ENCODE measurements around the gene STING1.
A peak's percentile ranks its signal among the peaks of the same experiment; 100 is the strongest.
"Not testable (repeated sequence)": the region's sequence is repeated elsewhere in the genome, so short reads cannot be mapped to it uniquely, and the experiment has no call there.

STING1 gene

DNA sequence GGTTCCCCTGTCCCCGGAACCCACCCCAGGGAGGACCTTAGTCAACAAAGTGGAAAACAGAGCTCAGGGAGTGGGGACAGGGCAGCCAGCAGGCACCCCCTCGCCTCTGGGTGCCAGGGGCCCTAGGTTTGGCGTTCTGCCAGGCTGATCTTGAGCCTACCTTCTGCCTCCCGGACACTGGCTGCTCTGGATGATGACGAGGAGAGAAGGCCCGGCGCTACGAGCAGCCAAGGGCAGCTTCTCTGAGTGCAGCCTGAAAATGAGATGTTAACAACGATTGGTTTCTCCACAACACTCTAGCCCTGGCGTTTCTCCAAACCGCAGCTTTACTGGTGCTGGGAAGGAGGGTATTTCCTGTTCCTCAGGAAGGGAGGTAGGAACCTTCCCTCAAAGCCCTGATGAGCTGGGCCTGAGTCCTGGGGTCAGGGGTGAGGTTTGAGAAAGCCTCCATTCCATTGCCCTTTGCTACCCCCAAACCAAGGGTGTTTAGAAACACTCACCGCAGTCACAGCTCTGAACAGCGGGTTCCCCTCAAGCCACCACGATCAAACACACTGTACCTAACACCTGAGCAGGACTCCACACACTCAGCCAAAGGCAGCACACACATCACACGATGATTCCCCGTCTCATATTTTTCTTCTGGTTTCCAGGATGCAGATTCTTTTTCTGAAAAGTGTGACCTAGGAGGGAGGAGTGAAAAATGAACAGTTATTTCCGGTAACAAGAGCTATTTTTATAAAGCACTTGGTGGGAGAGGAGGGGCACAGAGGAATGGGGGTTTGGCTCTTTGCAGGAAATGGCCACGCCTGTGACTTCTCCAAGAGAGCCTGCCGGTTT lies at the start of gene STING1:
STING1 (minus strand) TSS at position 709 of the 840 bp plus-strand sequence. CDS start 1,054 bp downstream, outside the sequence.
- peak; percentile 65 for DNase-seq

DNA sequence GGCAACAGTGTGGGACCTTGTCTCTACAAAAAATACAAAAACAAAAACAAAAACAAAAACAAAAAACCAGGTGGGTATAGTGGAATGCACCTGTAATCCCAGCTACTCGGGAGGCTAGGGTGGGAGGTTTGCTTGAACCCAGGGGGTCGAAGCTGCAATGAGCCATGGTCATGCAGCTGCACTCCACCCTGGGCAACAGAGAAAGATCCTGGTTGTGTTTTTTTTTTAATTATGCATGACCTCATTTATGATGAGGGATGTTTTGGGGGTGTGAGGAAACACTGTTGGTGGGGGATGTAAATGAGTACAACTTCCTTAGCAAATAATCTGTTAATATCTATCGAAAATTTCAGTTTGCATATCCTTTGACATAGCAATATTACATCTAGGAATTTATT lies 49.2 kb upstream of the STING1 start:
- no peak for DNase-seq

GRCh38 chr5:139530079-139530478 lies 47.5 kb upstream of the STING1 start:
- DNase-seq, result not testable (repeated sequence)

DNA sequence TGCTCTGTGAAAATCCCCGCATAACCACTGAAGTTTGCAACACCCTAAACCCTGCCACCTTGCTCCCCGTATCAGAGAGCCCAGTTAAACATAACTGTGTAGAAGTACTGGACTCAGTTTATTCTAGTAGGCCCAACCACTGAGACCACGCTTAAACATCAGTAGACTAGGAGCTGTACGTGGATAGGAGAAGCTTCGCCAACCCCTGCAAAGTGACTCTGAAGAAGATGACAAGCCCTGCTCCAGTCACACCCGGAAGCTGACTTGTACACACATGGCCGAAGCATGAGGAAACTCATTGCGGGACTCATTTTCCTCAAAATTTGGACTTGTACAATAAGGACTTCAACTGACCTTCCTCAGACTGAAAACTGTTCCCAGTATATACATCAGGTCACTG lies 46.1 kb upstream of the STING1 start:
- DNase-seq, result not testable (repeated sequence)

- DNase-seq, result not testable (repeated sequence)
Observed at GRCh38 chr5:139527896-139528467, 45.4 kb upstream of the STING1 start.

DNA sequence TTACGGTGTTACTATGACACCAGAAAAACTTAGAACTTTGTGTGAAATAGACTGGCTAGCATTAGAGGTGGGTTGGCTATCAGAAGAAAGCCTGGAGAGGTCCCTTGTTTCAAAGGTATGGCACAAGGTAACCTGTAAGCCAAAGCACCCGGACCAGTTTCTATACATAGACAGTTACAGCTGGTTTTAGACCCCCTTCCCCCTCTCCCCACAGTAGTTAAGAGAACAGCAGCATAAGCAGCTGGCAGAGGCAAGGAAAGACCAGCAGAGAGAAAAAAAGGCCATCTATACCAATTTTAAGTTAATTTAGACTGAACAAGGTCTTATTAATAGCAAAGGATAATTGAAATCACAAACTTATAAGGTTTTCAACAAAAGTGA lies 44.5 kb upstream of the STING1 start:
- not testable (repeated sequence) for DNase-seq

- DNase-seq, result not testable (repeated sequence)
Observed at GRCh38 chr5:139526309-139527089, 43.9 kb upstream of the STING1 start.

GRCh38 chr5:139525586-139526308 lies 43.2 kb upstream of the STING1 start:
- DNase-seq, result not testable (repeated sequence)

GRCh38 chr5:139524940-139525585 lies 42.5 kb upstream of the STING1 start:
- DNase-seq, result no peak

DNA sequence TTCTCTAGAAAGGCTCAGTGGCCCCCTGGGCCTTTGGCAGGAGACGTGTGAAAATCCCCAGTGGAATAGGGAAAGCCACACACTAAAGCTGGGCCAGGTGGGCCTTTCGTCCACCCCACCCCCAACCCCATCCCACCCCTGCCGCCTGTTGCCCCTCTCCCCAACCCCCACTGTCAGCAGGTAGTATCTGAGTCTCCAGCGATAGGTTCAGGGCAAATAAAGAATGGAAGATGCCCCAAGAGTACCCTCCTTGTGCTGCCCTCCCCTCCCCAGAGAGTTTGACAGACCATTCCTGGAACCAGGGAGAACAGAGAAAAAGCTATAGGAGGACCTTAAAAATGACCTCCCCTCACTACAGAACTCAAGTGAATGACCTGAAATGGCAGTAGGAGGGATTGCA lies 41.9 kb upstream of the STING1 start:
- no peak for DNase-seq

DNA sequence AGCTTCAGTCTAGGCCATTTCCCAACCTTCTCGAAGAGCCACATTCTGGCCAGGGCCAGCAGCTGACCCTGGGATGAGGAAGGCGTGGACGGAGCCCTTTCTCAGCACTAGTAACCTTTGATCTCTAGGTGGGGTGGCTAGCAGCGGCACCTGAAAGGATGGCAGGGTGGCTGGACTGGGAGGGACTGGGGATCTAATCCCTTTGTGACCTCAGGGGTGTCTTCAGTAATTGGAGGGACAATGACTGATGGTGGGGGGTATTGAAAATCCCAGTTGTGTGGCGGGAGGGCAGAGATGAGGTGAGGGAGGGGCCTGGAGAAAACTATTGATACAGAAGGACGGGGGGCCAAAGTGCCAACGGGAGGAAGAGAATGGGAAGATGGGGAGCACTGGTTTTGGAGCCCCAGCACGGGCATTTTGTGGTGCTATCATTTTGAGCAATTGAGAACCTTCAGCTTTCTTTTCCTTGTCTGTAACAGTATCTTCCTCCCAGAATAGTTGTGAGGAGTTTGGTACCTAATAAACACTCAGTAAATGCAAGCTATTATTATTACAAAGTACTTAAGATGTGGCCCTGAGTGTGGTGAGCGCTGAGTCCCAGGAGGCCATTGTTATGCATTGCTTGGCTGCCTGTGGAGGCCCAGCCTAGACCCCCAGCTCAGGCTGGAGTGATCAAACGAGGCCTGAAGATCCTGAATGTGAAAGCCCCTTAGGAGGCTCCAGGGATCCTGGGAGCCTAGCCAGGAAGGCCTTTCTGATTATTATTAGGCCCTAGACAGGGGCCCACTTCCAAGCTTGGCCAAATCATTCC lies 41.3 kb upstream of the STING1 start:
- no peak for DNase-seq

- peak; percentile 85 for DNase-seq
Observed at GRCh38 chr5:139517683-139518564, 35.4 kb upstream of the STING1 start.

DNA sequence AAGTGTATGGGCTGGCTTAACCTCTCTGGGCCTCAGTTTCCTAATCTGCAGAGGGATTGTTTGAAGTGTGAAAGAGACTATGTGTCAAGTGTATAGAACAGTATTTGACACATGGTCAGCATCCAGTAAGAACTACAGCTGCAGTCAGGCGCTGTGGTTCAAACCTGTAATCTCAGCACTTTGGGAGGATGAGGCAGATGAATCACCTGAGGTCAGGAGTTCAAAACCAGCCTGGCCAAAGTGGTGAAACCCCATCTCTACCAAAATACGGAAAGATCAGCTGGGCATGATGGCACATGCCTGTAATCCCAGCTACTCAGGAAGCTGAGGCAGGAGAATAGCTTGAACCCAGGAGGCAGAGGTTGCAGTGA lies 31.9 kb upstream of the STING1 start:
- no peak for DNase-seq

DNA sequence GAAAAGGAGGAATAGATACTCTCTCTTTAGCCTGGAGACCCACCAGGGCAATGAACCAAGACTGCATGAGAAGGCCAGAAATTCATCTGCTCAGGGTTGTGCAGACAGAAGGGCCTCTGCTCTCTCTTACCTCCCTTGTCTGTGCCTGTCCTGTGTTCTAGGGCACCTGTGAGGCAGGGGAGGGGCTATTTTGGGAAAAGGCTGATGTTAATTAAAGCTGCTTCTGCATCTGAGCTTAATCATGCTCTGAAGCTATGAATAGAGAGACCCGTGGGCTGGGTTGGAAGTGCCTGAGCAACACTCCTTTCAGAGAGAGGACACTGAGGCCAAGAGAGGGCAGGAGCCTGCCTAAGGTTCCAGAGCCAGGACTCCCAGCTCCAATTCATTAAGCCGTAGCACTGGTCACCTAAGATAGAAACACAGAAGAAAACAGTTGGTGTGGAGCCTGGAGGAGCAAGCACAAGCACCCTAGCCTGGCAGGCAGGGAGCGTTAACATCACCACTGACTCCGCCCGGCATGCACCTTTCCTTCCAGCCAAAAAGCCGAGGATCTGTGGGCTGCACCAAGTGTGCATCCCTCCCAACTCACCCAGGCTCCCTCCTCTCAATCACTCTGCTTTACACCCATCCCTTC lies 31.4 kb upstream of the STING1 start:
- DNase-seq, result no peak

- DNase-seq, result peak; percentile 80
Observed at GRCh38 chr5:139513434-139513833, 30.9 kb upstream of the STING1 start.

DNA sequence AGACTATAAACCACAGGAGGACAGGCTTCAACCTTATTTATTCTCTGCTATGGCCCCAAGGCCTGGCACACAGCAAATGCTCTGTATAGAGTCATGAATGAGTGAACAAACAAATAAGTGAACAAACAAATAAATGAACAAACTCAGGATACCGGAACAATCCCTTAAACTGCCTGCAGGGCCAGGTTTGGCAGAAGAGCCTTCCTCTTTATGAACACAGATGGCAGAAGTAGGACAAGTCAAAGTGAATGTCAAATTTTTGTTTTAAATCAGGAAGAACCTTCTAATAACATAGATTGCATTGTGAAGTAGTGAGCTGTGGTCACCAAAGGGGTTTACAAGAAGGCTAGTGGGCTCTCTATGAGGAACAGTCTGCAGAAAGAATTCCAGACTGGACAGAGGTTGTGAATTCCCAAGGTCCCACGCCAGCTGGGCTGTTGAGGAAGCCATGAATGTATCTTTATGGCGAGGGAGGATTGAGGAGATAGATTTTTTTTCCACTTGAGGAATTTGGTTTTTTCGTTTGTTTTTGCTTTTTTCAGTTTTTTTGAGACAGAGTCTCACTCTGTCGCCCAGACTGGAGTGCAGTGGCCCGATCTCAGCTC lies 30.3 kb upstream of the STING1 start:
- no peak for DNase-seq

DNA sequence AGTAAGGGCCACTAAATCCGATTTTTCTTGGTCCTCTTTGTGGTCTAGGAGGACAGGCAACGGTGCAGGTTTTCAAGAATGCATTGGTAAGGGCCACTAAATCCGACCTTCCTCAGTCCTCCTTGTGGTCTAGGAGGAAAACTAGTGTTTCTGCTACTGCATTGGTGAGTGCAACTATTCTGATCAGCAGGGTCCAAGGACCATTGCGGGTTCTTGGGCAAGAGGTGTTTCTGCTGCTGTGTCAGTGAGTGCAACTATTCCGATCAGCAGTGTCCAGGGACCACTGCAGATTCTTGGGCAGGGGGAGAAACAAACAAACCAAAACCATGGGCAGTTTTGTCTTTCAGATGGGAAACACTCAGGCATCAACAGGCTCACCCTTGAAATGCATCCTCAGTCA lies 22.2 kb upstream of the STING1 start:
- DNase-seq, result not testable (repeated sequence)

- DNase-seq, result not testable (repeated sequence)
Observed at GRCh38 chr5:139503879-139504278, 21.3 kb upstream of the STING1 start.

DNA sequence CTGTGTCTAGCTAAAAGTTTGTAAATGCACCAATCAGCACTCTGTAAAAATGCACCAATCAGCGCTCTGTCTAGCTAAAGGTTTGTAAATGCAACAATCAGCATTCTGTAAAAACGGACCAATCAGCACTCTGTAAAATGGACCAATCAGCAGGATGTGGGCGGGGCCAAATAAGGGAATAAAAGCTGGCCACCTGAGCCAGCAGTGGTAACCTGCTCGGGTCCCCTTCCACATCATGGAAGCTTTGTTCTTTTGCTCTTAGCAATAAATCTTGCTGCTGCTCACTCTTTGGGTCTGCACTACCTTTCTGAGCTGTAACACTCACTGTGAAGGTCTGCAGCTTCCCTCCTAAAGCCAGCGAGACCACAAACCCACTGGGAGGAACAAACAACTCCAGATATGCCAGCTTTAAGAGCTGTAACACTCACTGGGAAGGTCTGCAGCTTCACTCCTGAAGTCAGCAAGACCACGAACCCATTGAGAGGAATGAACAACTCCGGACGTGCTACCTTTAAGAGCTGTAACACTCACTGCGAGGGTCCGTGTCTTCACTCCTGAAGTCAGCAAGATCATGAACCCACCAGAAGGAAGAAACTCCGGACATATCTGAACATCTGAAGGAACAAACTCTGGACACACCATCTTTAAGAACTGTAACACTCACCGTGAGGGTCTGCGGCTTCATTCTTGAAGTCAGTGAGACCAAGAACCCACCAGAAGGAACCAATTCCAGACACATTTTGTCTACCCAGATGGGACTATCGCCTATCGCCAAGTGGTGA lies 20.7 kb upstream of the STING1 start:
- DNase-seq, result not testable (repeated sequence)
